GM04504 (cell line): ENCODE results near the gene RTL5.
A peak's percentile ranks its signal among the peaks of the same experiment; 100 is the strongest.

ENCODE experiments used
- DNase-seq: peaks from one replicate; pipeline ENCODE4 v3.0.0-alpha.2; 2012; ENCODE audit warnings: low read depth

Gene RTL5

GRCh38 chrX:72107841-72108595 lies 23.7 kb downstream of the RTL5 start:
- DNase-seq = no peak

- DNase-seq = peak; percentile 34
Observed at GRCh38 chrX:72107320-72107719, 24.4 kb downstream of the RTL5 start.

- no peak for DNase-seq
Observed at GRCh38 chrX:72105436-72105835, 26.3 kb downstream of the RTL5 start.

GRCh38 chrX:72102760-72103159 lies 29.0 kb downstream of the RTL5 start:
- no peak for DNase-seq

GRCh38 chrX:72102126-72102525 lies 29.6 kb downstream of the RTL5 start:
- DNase-seq = no peak

GRCh38 chrX:72101597-72102037 lies 30.1 kb downstream of the RTL5 start:
- DNase-seq = no peak

- DNase-seq = no peak
Observed at GRCh38 chrX:72100824-72101351, 30.8 kb downstream of the RTL5 start.

- DNase-seq = no peak
Observed at GRCh38 chrX:72100051-72100755, 31.5 kb downstream of the RTL5 start.

- no peak for DNase-seq
Observed at GRCh38 chrX:72097098-72097497, 34.6 kb downstream of the RTL5 start.

- DNase-seq = no peak
Observed at GRCh38 chrX:72095370-72095769, 36.3 kb downstream of the RTL5 start.

- DNase-seq = no peak
Observed at GRCh38 chrX:72094894-72095293, 36.8 kb downstream of the RTL5 start.

GRCh38 chrX:72089254-72089653 lies 42.5 kb downstream of the RTL5 start:
- DNase-seq = no peak

GRCh38 chrX:72088761-72089160 lies 43.0 kb downstream of the RTL5 start:
- no peak for DNase-seq

- DNase-seq = no peak
Observed at GRCh38 chrX:72086995-72087394, 44.7 kb downstream of the RTL5 start.

GRCh38 chrX:72084114-72084513 lies 47.6 kb downstream of the RTL5 start:
- no peak for DNase-seq

- DNase-seq = no peak
Observed at GRCh38 chrX:72083291-72083690, 48.4 kb downstream of the RTL5 start.

GRCh38 chrX:72081605-72082320 lies 50.0 kb downstream of the RTL5 start:
- no peak for DNase-seq

GRCh38 chrX:72080800-72081199 lies 50.9 kb downstream of the RTL5 start:
- no peak for DNase-seq

GRCh38 chrX:72080150-72080549 lies 51.6 kb downstream of the RTL5 start:
- no peak for DNase-seq

GRCh38 chrX:72079607-72080006 lies 52.1 kb downstream of the RTL5 start:
- no peak for DNase-seq

- no peak for DNase-seq
Observed at GRCh38 chrX:72078411-72078810, 53.3 kb downstream of the RTL5 start.
